Measurements from ENCODE around the gene ATP8B2. TPM values are rescaled to one million over a fixed set of nuclear protein-coding genes. Genes with fewer than 3 reads are reported as not detected.
A peak's percentile ranks its signal among the peaks of the same experiment; 100 is the strongest.
"Not testable (repeated sequence)": the region's sequence is repeated elsewhere in the genome, so short reads cannot be mapped to it uniquely, and the experiment has no call there.

Gene ATP8B2
- total and polyA plus RNA-seq, 8 donors = 3.7 to 14.4 (median 6.6) TPM

- intact Hi-C loops (cut with DNase I); FAIRE-seq; H3K4me3 ChIP-seq; H3K9me3 ChIP-seq; DNase-seq; ATAC-seq; H3K27ac ChIP-seq; H3K4me1 ChIP-seq; H3K27me3 ChIP-seq; H3K36me3 ChIP-seq: not testable (repeated sequence)
- WGBS, 2 donors = 71 to 86% methylated on average over 9 to 13 of the region's 13 CpGs
Measured at GRCh38 chr1:154312229-154313065, 12.9 kb upstream of the ATP8B2 start.

GRCh38 chr1:154313066-154313356, 12.3 kb upstream of the ATP8B2 start:
- no peak for DNase-seq
- no peak overlapping the region for H3K4me3 ChIP-seq
- H3K27me3 ChIP-seq = no peaks in the 10 kb centered on the region
- no peak for FAIRE-seq
- H3K27ac ChIP-seq = no peak overlapping the region
- H3K4me1 ChIP-seq = no peaks in the 10 kb centered on the region
- intact Hi-C loops (cut with DNase I) = no loop called here
- H3K9me3 ChIP-seq = no peaks in the 10 kb centered on the region
- 61 to 62% methylated on average over 10 of the region's 10 CpGs for whole genome bisulfite sequencing, 2 donors
- ATAC-seq = no peak
- TF ChIP-seq CTCF (IDR thresholded peaks at IDR 0.05) = no peak
- H3K36me3 ChIP-seq = no peaks in the 10 kb centered on the region

- DNase-seq; FAIRE-seq; H3K9me3 ChIP-seq; intact Hi-C loops (cut with DNase I); H3K4me1 ChIP-seq; H3K27ac ChIP-seq; ATAC-seq; H3K4me3 ChIP-seq; H3K27me3 ChIP-seq; H3K36me3 ChIP-seq: not testable (repeated sequence)
- WGBS, 2 donors = 68 to 73% methylated on average over 3 of the region's 3 CpGs
Measured at GRCh38 chr1:154314226-154314625, 11.1 kb upstream of the ATP8B2 start.

GRCh38 chr1:154316704-154317103, 8.6 kb upstream of the ATP8B2 start:
- 75 to 85% methylated on average over 1 of the region's 1 CpG for WGBS, 2 donors
- H3K4me3 ChIP-seq = no peak overlapping the region
- no peaks in the 10 kb centered on the region for H3K27me3 ChIP-seq
- H3K9me3 ChIP-seq = no peaks in the 10 kb centered on the region
- ATAC-seq (no peak), FAIRE-seq (no peak), DNase-seq (no peak)
- no peak overlapping the region for H3K27ac ChIP-seq
- H3K36me3 ChIP-seq = no peaks in the 10 kb centered on the region
- no peak for TF ChIP-seq CTCF (IDR thresholded peaks at IDR 0.05)
- intact Hi-C loops (cut with DNase I) = no loop called here
- H3K4me1 ChIP-seq = no peaks in the 10 kb centered on the region

GRCh38 chr1:154318386-154318785, 6.9 kb upstream of the ATP8B2 start:
- TF ChIP-seq CTCF (IDR thresholded peaks at IDR 0.05) = no peak
- intact Hi-C loops (cut with DNase I) = no loop called here
- no peaks in the 10 kb centered on the region for H3K27me3 ChIP-seq
- 62 to 74% methylated on average over 4 of the region's 4 CpGs for WGBS, 2 donors
- H3K9me3 ChIP-seq = no peaks in the 10 kb centered on the region
- ATAC-seq (no peak), DNase-seq (no peak), FAIRE-seq (no peak)
- no peaks in the 10 kb centered on the region for H3K4me1 ChIP-seq
- no peak overlapping the region for H3K27ac ChIP-seq
- no peaks in the 10 kb centered on the region for H3K36me3 ChIP-seq
- H3K4me3 ChIP-seq = no peak overlapping the region

GRCh38 chr1:154320882-154321608, 4.3 kb upstream of the ATP8B2 start, which contains the start of gene AQP10:
Gene AQP10, plus strand, starts transcription at chr1:154321093. Its CDS starts 63 bp downstream, at chr1:154321156.
- Histone ChIP-seq H3K4me3 (no peak within 1 kb of the TSS), H3K27ac (no peak within 1 kb of the TSS), H3K36me3 (no peaks in the 10 kb centered on the region), H3K27me3 (no peaks in the 10 kb centered on the region), H3K4me1 (peaks cover 0 to 2% (median 0%) of the 10 kb centered on the region in 3 donors), H3K9me3 (no peaks in the 10 kb centered on the region)
- ATAC-seq = peak in 3 of 4 donors; percentile 42 to 55 (median 43)
- 16 to 17% methylated on average over 9 of the region's 9 CpGs for WGBS, 2 donors
- no peak for FAIRE-seq
- intact Hi-C loops (cut with DNase I) = no loop called here
- DNase-seq = no peak
- TF ChIP-seq CTCF (IDR thresholded peaks at IDR 0.05) = no peak

GRCh38 chr1:154321609-154321934, 3.8 kb upstream of the ATP8B2 start:
- H3K4me3 ChIP-seq; H3K36me3 ChIP-seq; intact Hi-C loops (cut with DNase I); H3K27ac ChIP-seq; H3K9me3 ChIP-seq; H3K4me1 ChIP-seq; FAIRE-seq; DNase-seq; ATAC-seq; H3K27me3 ChIP-seq: not testable (repeated sequence)
